Measurements from ENCODE around the gene KDM4D.
"Not testable (repeated sequence)": the region's sequence is repeated elsewhere in the genome, so short reads cannot be mapped to it uniquely, and the experiment has no call there.

The KDM4D gene

DNA sequence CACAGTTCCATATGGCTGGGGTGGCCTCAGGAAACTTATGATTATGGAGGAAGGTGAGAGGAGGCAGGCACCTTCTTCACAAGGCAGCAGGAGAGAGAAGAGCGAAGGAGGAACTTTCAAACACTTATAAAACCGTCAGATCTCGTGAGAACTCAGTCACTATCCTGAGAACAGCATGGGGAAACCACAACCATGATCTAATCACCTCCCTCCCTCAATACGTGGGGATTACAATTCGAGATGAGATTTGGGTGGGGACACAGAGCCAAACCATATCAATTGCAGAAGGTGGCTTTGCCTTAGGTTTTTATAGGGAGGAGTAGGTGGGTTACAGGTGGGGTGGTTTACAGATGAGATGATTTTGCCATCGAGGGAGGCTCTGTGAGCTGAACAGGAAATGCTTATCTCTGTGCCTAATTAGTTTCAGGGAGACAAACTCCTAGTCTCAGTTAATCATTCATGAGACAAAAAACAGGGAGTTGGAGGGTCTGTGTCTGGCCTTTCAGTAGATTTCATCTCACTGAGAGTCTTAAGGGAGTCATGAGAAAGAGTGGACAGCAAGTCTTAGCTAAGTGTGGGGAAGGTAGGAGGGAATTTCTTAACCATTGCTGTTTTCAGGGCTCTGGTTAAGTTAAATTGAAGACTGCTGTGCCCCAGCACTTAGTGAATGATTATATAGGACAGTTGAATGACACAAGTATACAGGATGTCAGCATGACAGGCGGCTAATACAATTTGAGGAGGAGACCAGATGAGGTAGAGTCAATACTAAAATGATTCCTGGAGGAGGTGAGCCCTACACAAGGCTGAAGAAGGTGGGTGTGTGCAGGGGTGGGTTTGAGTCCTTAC, 47.9 kb upstream of the KDM4D start:
- no peaks in the 10 kb centered on the region for H3K36me3 ChIP-seq (replicated peaks; ENCODE audit: low read depth, low read length)
- no peaks in the 10 kb centered on the region for H3K27me3 ChIP-seq (ENCODE audit: low read depth, low read length)
- no peak overlapping the region for H3K4me3 ChIP-seq (ENCODE audit: low read length)
- H3K27ac ChIP-seq (ENCODE audit: low read length), result no peak overlapping the region
- TF ChIP-seq EZH2phosphoT487 (IDR thresholded peaks at IDR 0.05; ENCODE audit: low read depth), result no peak
- TF ChIP-seq, protein P1, sequence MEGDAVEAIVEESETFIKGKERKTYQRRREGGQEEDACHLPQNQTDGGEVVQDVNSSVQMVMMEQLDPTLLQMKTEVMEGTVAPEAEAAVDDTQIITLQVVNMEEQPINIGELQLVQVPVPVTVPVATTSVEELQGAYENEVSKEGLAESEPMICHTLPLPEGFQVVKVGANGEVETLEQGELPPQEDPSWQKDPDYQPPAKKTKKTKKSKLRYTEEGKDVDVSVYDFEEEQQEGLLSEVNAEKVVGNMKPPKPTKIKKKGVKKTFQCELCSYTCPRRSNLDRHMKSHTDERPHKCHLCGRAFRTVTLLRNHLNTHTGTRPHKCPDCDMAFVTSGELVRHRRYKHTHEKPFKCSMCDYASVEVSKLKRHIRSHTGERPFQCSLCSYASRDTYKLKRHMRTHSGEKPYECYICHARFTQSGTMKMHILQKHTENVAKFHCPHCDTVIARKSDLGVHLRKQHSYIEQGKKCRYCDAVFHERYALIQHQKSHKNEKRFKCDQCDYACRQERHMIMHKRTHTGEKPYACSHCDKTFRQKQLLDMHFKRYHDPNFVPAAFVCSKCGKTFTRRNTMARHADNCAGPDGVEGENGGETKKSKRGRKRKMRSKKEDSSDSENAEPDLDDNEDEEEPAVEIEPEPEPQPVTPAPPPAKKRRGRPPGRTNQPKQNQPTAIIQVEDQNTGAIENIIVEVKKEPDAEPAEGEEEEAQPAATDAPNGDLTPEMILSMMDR (IDR thresholded peaks at IDR 0.05; ENCODE audit: low read depth, low read length), result no peak
- no peak overlapping the region for H3K4me2 ChIP-seq (ENCODE audit: low read length)
- no peaks in the 10 kb centered on the region for H4K20me1 ChIP-seq (ENCODE audit: insufficient read depth, low read length)
- no peak overlapping the region for H2AFZ ChIP-seq (ENCODE audit: low read depth, low read length)
- H3K9me3 ChIP-seq (ENCODE audit: insufficient read depth, low read length), result no peaks in the 10 kb centered on the region
- H3K9ac ChIP-seq (ENCODE audit: low read length), result no peak overlapping the region
- H3K4me1 ChIP-seq (ENCODE audit: low read length), result peaks cover 4% of the 10 kb centered on the region; the same call in 1 of the 2 replicates
- no peaks in the 10 kb centered on the region for H3K79me2 ChIP-seq (ENCODE audit: low read length)

DNA sequence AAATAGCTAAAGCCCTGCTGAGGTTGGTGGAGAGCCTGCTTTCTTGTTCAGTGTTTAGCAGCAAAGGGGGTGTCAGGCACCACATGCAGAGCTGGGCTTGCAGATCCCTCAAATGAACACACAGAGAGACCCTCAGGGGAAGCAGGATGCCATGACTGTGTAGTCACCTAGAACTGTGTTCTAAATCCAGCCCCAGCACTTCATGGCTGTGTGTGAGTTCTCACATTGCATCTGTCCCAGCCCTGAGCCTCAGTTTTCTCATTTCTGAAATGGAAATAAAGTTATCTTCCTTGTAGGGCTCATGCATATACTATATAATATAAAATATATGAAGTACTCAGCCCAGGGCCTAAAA, 47.3 kb upstream of the KDM4D start:
- Histone ChIP-seq H3K9me3 (ENCODE audit: insufficient read depth, low read length) (no peaks in the 10 kb centered on the region), H3K27ac (ENCODE audit: low read length) (no peak overlapping the region), H4K20me1 (ENCODE audit: insufficient read depth, low read length) (no peaks in the 10 kb centered on the region), H2AFZ (ENCODE audit: low read depth, low read length) (no peak overlapping the region), H3K27me3 (ENCODE audit: low read depth, low read length) (no peaks in the 10 kb centered on the region), H3K36me3 (replicated peaks; ENCODE audit: low read depth, low read length) (no peaks in the 10 kb centered on the region), H3K9ac (ENCODE audit: low read length) (no peak overlapping the region), H3K4me2 (ENCODE audit: low read length) (no peak overlapping the region), H3K79me2 (ENCODE audit: low read length) (no peaks in the 10 kb centered on the region), H3K4me3 (ENCODE audit: low read length) (no peak overlapping the region), H3K4me1 (ENCODE audit: low read length) (peaks cover 4% of the 10 kb centered on the region; the same call in 1 of the 2 replicates)
- TF ChIP-seq, protein P1 (IDR thresholded peaks at IDR 0.05; ENCODE audit: low read depth, low read length), result no peak

DNA sequence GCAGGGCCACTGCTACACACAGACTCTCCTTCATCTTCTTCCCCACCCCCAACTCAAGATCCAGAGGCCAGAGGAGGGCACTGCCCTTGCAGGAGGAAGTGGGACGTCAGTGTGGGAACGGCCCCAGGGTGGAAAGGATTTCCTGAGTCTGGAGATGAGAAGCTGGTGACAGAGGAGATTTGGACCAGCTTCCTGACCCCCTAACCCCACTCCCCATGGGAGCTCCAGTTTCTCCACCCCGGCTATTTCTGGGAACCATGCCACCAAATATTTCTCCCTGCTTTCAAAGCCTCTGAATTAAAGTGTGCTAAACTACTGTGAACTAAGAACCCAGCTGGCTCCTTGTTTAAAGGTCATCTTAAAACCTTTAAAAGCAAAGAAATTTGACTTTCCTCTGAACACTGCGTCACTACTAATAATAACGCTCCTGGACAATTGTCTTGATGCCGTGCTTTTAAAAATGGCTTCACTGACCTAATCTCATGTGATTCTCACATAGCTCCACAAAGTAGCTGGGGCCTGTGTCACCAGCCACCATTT, 46.7 kb upstream of the KDM4D start:
- TF ChIP-seq, protein P1 (IDR thresholded peaks at IDR 0.05; ENCODE audit: low read depth, low read length), result no peak
- no peak for TF ChIP-seq EZH2phosphoT487 (IDR thresholded peaks at IDR 0.05; ENCODE audit: low read depth)
- H3K4me1 ChIP-seq (ENCODE audit: low read length), result peaks cover 4% of the 10 kb centered on the region; the same call in 1 of the 2 replicates
- no peaks in the 10 kb centered on the region for H3K9me3 ChIP-seq (ENCODE audit: insufficient read depth, low read length)
- H2AFZ ChIP-seq (ENCODE audit: low read depth, low read length), result no peak overlapping the region
- H3K79me2 ChIP-seq (ENCODE audit: low read length), result no peaks in the 10 kb centered on the region
- H4K20me1 ChIP-seq (ENCODE audit: insufficient read depth, low read length), result no peaks in the 10 kb centered on the region
- no peaks in the 10 kb centered on the region for H3K36me3 ChIP-seq (replicated peaks; ENCODE audit: low read depth, low read length)
- no peak overlapping the region for H3K27ac ChIP-seq (ENCODE audit: low read length)
- H3K4me2 ChIP-seq (ENCODE audit: low read length), result no peak overlapping the region
- no peak overlapping the region for H3K4me3 ChIP-seq (ENCODE audit: low read length)
- H3K9ac ChIP-seq (ENCODE audit: low read length), result no peak overlapping the region
- no peaks in the 10 kb centered on the region for H3K27me3 ChIP-seq (ENCODE audit: low read depth, low read length)

DNA sequence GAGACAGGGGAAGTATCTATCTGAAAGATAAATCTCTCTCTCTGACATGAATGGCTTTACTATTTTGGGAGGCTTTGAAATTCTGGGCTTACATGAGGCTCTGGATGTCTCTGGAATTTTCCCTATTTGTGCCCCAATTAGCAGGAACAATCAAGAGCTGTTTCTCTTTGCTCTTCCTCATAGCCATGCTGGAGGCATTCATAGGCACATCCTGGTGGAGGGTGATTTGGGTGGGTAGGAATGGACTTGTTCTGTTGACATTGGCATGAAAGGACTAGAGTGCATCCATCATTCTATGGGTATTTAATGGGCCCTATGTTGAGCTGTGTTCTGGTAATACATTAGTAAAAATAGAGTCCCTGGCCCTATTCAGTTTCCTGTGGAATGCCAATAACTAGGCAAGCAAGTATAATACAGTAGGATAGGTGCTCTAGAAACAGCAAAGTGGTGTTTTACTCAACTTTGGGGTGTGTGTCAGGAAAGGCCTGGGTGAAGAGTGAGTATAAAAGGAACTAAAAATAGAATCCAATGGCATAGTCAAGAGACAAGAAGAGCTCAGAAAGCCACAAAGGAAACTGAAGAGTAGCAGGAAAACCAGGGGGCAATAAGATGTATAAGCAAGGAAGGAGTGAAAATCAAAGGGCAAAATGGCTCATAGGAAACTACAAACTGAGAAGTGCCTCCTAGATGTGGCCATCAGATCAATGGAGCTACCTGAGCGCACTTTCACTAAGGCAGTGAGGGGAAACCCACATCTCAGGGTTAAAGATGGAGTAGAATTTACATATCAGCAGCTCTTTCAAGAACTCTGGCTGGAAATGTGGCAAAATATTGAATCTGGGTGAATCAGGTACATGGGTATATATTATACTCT, 45.2 kb upstream of the KDM4D start:
- H3K4me2 ChIP-seq (ENCODE audit: low read length), result no peak overlapping the region
- no peaks in the 10 kb centered on the region for H3K79me2 ChIP-seq (ENCODE audit: low read length)
- H3K27ac ChIP-seq (ENCODE audit: low read length), result no peak overlapping the region
- no peaks in the 10 kb centered on the region for H4K20me1 ChIP-seq (ENCODE audit: insufficient read depth, low read length)
- no peak for TF ChIP-seq EZH2phosphoT487 (IDR thresholded peaks at IDR 0.05; ENCODE audit: low read depth)
- TF ChIP-seq, protein P1 (IDR thresholded peaks at IDR 0.05; ENCODE audit: low read depth, low read length), result no peak
- H3K36me3 ChIP-seq (replicated peaks; ENCODE audit: low read depth, low read length), result no peaks in the 10 kb centered on the region
- no peaks in the 10 kb centered on the region for H3K9me3 ChIP-seq (ENCODE audit: insufficient read depth, low read length)
- H2AFZ ChIP-seq (ENCODE audit: low read depth, low read length), result no peak overlapping the region
- no peaks in the 10 kb centered on the region for H3K4me1 ChIP-seq (ENCODE audit: low read length)
- no peak overlapping the region for H3K9ac ChIP-seq (ENCODE audit: low read length)
- H3K27me3 ChIP-seq (ENCODE audit: low read depth, low read length), result no peaks in the 10 kb centered on the region
- no peak overlapping the region for H3K4me3 ChIP-seq (ENCODE audit: low read length)

DNA sequence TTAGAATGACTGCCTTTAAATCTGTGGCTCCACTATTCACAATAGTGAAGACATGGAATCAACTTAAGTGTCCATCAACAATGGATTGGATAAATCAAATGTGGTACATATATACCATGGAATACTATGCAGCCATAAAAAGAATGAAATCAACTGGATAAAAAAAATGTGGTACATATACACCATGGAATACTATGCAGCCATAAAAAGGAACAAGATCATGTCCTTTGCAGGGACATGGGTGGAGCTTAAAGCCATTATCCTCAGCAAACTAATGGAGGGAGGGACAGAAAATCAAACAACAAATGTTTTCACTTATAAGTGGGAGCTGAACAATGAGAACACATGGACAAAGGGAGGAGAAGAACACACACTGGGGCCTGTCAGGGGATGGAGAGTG, 41.4 kb upstream of the KDM4D start:
- H3K79me2 ChIP-seq (ENCODE audit: low read length); H2AFZ ChIP-seq (ENCODE audit: low read depth, low read length); H3K27me3 ChIP-seq (ENCODE audit: low read depth, low read length); H3K9ac ChIP-seq (ENCODE audit: low read length); H3K4me1 ChIP-seq (ENCODE audit: low read length); H3K36me3 ChIP-seq (replicated peaks; ENCODE audit: low read depth, low read length); H3K4me3 ChIP-seq (ENCODE audit: low read length); H3K27ac ChIP-seq (ENCODE audit: low read length); H3K4me2 ChIP-seq (ENCODE audit: low read length); H3K9me3 ChIP-seq (ENCODE audit: insufficient read depth, low read length); H4K20me1 ChIP-seq (ENCODE audit: insufficient read depth, low read length): not testable (repeated sequence)
